GM18526 (cell line): ENCODE results near the gene ZDHHC14.
A peak's percentile ranks its signal among the peaks of the same experiment; 100 is the strongest.

Source experiments
- POLR2A ChIP-seq: IDR thresholded peaks from 3 replicates; pipeline ENCODE4 v1.6.1; 2011; ENCODE audit not compliant: insufficient read length; ENCODE audit errors: extremely low read depth

Gene ZDHHC14

GRCh38 chr6:157374889-157375443 lies 6.0 kb upstream of the ZDHHC14 start:
- no peak for TF ChIP-seq POLR2A

DNA sequence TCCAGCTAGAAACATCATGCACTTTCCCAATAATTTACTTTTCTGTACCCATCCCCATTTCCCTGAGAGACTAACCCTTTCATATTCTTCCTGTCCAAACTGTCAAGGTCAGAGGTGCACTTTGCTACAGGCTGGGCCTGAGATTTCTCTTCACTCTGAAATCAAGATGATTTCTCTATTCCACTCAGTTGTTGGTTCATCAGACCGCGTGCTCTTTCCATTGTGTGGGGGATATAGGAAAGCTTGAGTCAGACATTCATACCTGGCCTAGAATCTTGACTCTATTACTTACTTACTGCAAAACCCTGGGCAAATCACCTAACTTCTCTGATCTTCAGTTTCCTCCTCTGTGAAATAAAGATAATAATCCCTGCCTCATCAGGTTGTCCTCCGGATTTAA lies 4.7 kb upstream of the ZDHHC14 start:
- no peak for TF ChIP-seq POLR2A

DNA sequence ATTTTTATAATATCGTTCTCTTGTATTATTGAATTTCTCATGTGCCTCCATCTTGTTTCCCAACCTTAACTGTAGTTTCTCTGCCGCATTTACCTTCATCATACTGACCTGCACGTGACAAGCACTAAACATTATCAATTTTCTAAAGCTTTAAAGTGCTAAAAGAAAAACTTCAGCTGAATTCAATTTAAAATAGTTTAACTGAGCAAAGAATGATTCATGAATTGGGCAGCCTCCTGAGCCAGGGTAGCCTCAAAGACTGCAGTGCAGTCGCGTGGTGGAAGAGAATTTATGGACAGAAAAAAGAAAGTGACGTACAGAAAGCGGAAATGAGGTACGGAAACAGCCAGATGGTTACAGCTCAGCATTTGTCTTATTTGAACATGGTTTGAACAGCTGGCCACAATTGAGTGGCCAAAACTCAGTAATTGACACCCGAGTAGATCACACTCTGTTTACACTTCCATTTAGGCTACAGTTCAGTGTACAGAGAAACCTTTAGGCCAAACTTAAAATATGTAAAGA lies 4.2 kb upstream of the ZDHHC14 start:
- no peak for TF ChIP-seq POLR2A

DNA sequence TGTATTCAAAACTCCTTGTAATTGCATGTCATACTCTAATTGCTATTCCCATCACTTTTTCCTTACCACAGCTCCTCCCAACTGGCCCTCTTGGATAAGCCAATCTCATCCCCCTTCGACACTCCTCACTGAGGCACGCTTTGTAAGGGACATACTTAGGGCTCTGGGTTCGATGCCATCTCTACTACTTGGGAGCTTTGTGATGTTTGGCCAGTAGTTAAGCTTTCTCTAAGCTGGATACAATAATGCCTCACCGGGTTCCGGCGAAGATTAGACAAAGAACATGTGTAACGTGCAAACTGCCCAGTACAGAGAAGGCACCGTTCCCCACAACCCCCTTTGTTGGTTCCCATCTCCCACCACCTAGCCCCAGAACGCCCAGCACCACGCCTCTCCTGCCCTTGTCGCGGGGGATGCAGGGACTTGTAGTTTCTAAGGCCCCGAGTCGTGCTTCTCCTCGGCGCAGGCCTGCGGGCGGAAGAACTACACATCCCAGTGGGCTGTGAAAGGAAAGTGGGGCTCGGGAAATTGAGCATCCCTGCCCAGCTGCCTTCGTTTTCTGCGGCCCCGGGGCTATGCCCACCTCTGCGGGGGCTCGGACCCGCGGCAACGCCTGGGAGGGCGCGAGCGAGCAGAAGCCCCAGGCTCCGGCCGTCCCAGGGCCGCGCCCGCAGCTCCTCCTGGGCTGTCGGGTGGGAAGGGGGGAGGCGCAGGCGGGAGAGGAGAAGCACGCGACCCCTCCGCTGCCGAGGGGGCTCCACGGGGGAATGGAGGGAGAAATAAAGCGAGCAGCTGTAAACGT lies 1.1 kb upstream of the ZDHHC14 start:
- peak; percentile 44 for TF ChIP-seq POLR2A

DNA sequence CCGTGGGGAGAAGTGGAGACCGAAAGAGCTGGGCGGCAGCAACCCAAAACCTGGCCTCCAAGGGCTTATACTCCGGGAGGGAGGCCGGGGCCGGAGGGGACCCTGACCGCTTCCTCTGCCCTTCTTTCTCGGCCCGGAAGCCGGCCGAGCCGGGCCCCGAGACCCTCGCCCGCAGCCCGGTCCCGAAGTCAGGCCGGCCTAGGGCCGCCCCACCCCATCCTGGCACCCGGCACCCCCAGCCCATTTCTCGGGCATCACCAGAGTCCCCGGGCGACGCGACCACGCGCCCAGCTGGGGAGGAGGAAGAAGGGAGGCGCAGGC lies 572 bp upstream of the ZDHHC14 start:
- TF ChIP-seq POLR2A, result no peak

GRCh38 chr6:157381631-157382621 lies 936 bp downstream of the ZDHHC14 start:
- TF ChIP-seq POLR2A, result no peak

GRCh38 chr6:157382821-157383220 lies 1.8 kb downstream of the ZDHHC14 start:
- TF ChIP-seq POLR2A, result no peak

DNA sequence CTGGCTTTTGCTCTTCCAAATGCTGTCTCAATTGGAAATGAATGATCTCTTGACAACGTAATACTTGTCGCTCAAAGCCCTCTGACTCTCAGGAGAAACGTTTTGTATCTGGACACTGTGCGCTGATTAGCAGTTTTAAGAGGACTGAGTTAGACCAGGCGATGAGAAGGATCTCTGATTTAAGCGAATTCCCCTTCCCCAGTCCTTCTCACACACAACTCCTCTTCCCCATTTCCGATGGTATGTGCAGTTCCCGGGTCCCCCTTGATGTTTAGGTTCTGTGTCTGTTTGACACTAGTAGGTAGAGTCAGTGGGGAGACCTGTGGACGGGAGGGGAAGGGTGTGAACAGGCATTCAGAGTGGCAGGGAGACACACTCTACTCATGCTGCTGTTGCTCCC lies 2.5 kb downstream of the ZDHHC14 start:
- no peak for TF ChIP-seq POLR2A

GRCh38 chr6:157385482-157385881 lies 4.5 kb downstream of the ZDHHC14 start:
- TF ChIP-seq POLR2A, result no peak

DNA sequence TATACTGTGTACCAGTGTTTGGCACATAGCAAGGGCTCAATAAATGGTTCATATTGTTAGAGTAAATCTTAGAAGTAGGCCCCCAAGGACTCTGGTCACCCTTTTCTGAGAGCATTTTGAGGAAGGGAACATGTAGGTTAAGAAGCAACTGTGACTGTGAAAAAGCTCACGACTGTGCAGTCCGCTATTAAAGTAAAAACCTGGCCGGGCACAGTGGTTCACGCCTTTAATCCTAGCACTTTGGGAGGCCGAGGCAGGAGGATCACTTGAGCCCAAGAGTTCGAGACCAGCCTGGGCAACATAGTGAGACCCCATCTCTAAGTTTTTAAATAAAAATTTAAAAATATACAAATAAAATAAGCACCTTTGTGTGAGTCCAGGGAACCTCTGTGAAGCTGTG lies 5.0 kb downstream of the ZDHHC14 start:
- TF ChIP-seq POLR2A, result no peak

DNA sequence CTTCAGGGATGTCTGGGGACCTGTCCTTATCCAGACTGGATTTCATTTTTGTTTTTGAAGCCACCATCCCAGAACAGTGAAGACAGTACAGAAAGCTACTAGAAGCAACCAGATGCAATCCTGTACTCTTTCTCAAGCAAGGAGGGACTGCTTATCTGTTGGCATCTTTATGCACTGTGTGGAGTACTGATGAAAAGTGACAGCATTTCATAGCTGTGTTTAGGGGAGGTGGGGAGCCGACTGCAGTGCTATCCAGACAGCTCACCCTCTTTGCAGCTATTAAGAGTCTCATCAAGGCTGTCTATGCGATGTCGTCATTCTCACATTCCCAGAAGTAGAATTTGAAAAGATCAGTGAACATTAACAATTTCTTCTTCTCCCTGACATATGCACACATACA lies 5.5 kb downstream of the ZDHHC14 start:
- TF ChIP-seq POLR2A, result no peak

- no peak for TF ChIP-seq POLR2A
Observed at GRCh38 chr6:157388924-157389323, 7.9 kb downstream of the ZDHHC14 start.

DNA sequence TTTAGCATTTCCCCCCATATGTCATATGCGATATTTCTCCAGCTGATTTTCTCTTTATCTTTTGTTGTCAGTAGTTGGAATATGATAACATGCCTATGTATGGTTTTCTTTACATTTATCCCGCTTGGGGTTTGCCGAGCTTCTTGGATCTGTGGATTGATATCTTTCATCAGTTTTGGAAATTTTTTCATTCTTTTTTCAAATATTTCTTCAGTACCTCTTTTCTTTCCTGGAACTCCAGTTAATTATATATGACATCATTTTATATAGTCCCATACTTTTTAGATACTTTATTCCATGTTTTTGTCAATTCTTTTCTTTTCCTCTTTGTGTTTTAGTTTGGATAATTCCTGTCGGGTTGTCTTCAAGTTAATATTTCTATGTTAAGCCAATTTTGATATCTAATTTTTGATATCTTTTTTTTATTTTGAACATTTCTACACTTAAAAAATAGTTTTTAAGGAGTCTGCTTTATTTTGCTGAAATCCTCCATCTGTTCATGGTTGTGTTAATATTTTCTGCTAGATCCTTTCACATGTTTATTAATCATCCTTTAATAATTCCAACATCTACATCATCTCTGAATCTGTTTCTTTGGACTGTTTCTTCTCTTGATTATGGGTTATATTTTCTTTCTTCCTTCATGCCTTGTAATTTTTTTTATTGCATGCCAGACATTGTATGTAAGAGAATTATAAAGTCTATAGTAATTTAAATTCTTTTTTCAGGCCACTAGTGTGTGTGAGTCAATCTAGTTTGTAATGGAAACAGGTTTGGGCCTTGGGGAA lies 9.5 kb downstream of the ZDHHC14 start:
- TF ChIP-seq POLR2A, result no peak

DNA sequence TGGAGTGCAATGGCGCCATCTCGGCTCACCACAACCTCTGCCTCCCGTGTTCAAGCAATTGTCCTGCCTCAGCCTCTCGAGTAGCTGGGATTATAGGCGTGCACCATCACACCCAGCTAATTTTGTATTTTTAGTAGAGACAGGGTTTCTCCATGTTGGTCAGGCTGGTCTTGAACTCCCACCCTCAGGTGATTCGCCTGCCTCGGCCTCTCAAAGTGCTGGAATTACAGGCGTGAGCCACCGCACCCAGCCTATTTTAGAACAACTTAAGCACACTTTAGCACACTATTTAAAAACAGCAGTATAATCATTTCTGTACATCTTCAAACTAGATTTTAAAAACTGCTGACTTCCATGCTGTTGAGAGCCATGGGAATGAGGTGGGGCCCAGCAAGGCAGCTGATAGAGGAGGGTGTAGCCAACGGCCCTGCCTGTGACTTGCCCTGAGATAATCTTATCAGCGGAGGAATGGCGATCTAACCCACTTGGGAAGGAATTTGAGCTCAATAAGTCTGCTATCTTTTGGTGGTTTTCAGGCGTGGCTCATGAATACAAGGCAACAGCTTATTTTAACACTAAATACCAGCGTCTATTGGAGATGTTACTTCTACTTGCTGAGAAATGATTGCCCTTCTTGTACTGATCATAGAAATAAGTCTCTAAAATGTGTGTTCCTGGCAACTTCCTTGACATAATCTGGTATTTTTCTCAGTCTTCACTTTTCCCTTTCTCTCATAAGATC lies 12.1 kb downstream of the ZDHHC14 start:
- no peak for TF ChIP-seq POLR2A
